Measurements from ENCODE around the gene CREB3.

The CREB3 gene

GRCh38 chr9:35738186-35738585 lies 5.7 kb downstream of the CREB3 start:
- Histone ChIP-seq H2AFZ (ENCODE audit: low read length) (no peak overlapping the region), H3K79me2 (ENCODE audit: low read length) (peaks cover 30% of the 10 kb centered on the region), H3K4me3 (ENCODE audit: low read length) (no peak overlapping the region), H3K9ac (ENCODE audit: low read length) (no peak overlapping the region), H3K9me2 (replicated peaks; ENCODE audit: insufficient read depth, low read length) (no peaks in the 10 kb centered on the region), H3K4me2 (ENCODE audit: low read depth, low read length) (no peak overlapping the region), H3K27me3 (replicated peaks; ENCODE audit: insufficient read depth, low read length) (no peaks in the 10 kb centered on the region), H4K20me1 (ENCODE audit: insufficient read depth, low read length) (no peaks in the 10 kb centered on the region), H3F3A (ENCODE audit: insufficient read depth, low read length) (peaks cover 11% of the 10 kb centered on the region; the same call in 1 of the 2 replicates), H3K9me3 (replicated peaks; ENCODE audit: insufficient read depth, low read length) (no peaks in the 10 kb centered on the region), H3K4me1 (ENCODE audit: low read length) (peaks cover 3% of the 10 kb centered on the region; the same call in 1 of the 2 replicates), H3K36me3 (replicated peaks; ENCODE audit: insufficient read depth, low read length) (0 out of 2 replicates have a peak, but pooled peaks cover 3% of the 10 kb centered on the region), H3K27ac (ENCODE audit: low read length) (no peak overlapping the region)
- TF ChIP-seq, protein P1, sequence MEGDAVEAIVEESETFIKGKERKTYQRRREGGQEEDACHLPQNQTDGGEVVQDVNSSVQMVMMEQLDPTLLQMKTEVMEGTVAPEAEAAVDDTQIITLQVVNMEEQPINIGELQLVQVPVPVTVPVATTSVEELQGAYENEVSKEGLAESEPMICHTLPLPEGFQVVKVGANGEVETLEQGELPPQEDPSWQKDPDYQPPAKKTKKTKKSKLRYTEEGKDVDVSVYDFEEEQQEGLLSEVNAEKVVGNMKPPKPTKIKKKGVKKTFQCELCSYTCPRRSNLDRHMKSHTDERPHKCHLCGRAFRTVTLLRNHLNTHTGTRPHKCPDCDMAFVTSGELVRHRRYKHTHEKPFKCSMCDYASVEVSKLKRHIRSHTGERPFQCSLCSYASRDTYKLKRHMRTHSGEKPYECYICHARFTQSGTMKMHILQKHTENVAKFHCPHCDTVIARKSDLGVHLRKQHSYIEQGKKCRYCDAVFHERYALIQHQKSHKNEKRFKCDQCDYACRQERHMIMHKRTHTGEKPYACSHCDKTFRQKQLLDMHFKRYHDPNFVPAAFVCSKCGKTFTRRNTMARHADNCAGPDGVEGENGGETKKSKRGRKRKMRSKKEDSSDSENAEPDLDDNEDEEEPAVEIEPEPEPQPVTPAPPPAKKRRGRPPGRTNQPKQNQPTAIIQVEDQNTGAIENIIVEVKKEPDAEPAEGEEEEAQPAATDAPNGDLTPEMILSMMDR (IDR thresholded peaks at IDR 0.05; ENCODE audit: low read length) = no peak
- TF ChIP-seq EZH2phosphoT487 (IDR thresholded peaks at IDR 0.05; ENCODE audit: low read length) = no peak
- TF ChIP-seq EZH2 (optimal IDR thresholded peaks at IDR 0.05; ENCODE audit: low read depth, low read length) = no peak
- DNase-seq = no peak

- 0 out of 2 replicates have a peak, but pooled peaks cover 3% of the 10 kb centered on the region for H3K36me3 ChIP-seq (replicated peaks; ENCODE audit: insufficient read depth, low read length)
- H3K4me3 ChIP-seq (ENCODE audit: low read length) = no peak overlapping the region
- no peak overlapping the region for H3K27ac ChIP-seq (ENCODE audit: low read length)
- peaks cover 30% of the 10 kb centered on the region for H3K79me2 ChIP-seq (ENCODE audit: low read length)
- peaks cover 6% of the 10 kb centered on the region; the same call in 1 of the 2 replicates for H3F3A ChIP-seq (ENCODE audit: insufficient read depth, low read length)
- no peaks in the 10 kb centered on the region for H3K4me1 ChIP-seq (ENCODE audit: low read length)
- no peak for TF ChIP-seq EZH2phosphoT487 (IDR thresholded peaks at IDR 0.05; ENCODE audit: low read length)
- DNase-seq = no peak
- no peaks in the 10 kb centered on the region for H3K9me2 ChIP-seq (replicated peaks; ENCODE audit: insufficient read depth, low read length)
- H3K4me2 ChIP-seq (ENCODE audit: low read depth, low read length) = no peak overlapping the region
- H3K9me3 ChIP-seq (replicated peaks; ENCODE audit: insufficient read depth, low read length) = no peaks in the 10 kb centered on the region
- H4K20me1 ChIP-seq (ENCODE audit: insufficient read depth, low read length) = no peaks in the 10 kb centered on the region
- H3K27me3 ChIP-seq (replicated peaks; ENCODE audit: insufficient read depth, low read length) = no peaks in the 10 kb centered on the region
- H2AFZ ChIP-seq (ENCODE audit: low read length) = no peak overlapping the region
- H3K9ac ChIP-seq (ENCODE audit: low read length) = no peak overlapping the region
Observed at GRCh38 chr9:35738924-35739323, 6.5 kb downstream of the CREB3 start.

GRCh38 chr9:35740243-35740642 lies 7.8 kb downstream of the CREB3 start:
- DNase-seq = no peak
- Histone ChIP-seq H3K4me1 (ENCODE audit: low read length) (no peaks in the 10 kb centered on the region), H3K9me3 (replicated peaks; ENCODE audit: insufficient read depth, low read length) (no peaks in the 10 kb centered on the region), H3K79me2 (ENCODE audit: low read length) (peaks cover 29% of the 10 kb centered on the region), H3K4me3 (ENCODE audit: low read length) (no peak overlapping the region), H3K27me3 (replicated peaks; ENCODE audit: insufficient read depth, low read length) (no peaks in the 10 kb centered on the region), H3K4me2 (ENCODE audit: low read depth, low read length) (no peak overlapping the region), H2AFZ (ENCODE audit: low read length) (no peak overlapping the region), H3K9ac (ENCODE audit: low read length) (no peak overlapping the region), H4K20me1 (ENCODE audit: insufficient read depth, low read length) (no peaks in the 10 kb centered on the region), H3K36me3 (replicated peaks; ENCODE audit: insufficient read depth, low read length) (0 out of 2 replicates have a peak, but pooled peaks cover 3% of the 10 kb centered on the region), H3K27ac (ENCODE audit: low read length) (no peak overlapping the region), H3F3A (ENCODE audit: insufficient read depth, low read length) (peaks cover 6% of the 10 kb centered on the region; the same call in 1 of the 2 replicates), H3K9me2 (replicated peaks; ENCODE audit: insufficient read depth, low read length) (no peaks in the 10 kb centered on the region)
- TF ChIP-seq EZH2phosphoT487 (IDR thresholded peaks at IDR 0.05; ENCODE audit: low read length) (no peak), EZH2 (optimal IDR thresholded peaks at IDR 0.05; ENCODE audit: low read depth, low read length) (no peak)
- TF ChIP-seq, protein P1 (IDR thresholded peaks at IDR 0.05; ENCODE audit: low read length) = no peak

DNA sequence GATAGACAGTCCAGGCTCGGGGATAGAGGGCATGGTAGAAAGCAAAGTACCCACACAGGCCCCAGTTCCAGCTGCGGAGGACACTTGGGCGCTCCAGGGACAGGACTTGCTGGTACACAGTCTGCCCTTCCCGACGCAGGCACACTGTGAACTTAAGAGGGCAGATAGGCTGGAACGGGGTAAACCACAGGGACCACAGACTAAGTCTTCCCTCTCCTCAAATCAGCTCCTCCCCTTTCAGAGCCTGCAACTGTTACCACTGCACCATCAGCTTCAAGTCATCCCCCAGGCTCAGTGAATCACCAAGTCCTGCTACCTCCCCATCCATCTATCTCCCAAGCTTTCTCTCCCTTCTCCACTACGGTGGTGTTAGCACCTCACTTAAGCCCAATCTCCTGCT lies 9.3 kb downstream of the CREB3 start:
- 0 out of 2 replicates have a peak, but pooled peaks cover 3% of the 10 kb centered on the region for H3K36me3 ChIP-seq (replicated peaks; ENCODE audit: insufficient read depth, low read length)
- H3K4me1 ChIP-seq (ENCODE audit: low read length) = peaks cover 3% of the 10 kb centered on the region
- H2AFZ ChIP-seq (ENCODE audit: low read length) = no peak overlapping the region
- H3K79me2 ChIP-seq (ENCODE audit: low read length) = peaks cover 42% of the 10 kb centered on the region
- TF ChIP-seq, protein P1 (IDR thresholded peaks at IDR 0.05; ENCODE audit: low read length) = no peak
- TF ChIP-seq EZH2 (optimal IDR thresholded peaks at IDR 0.05; ENCODE audit: low read depth, low read length) = no peak
- H3K27ac ChIP-seq (ENCODE audit: low read length) = no peak overlapping the region
- no peak for DNase-seq
- H4K20me1 ChIP-seq (ENCODE audit: insufficient read depth, low read length) = no peaks in the 10 kb centered on the region
- H3K9me3 ChIP-seq (replicated peaks; ENCODE audit: insufficient read depth, low read length) = no peaks in the 10 kb centered on the region
- no peak overlapping the region for H3K4me3 ChIP-seq (ENCODE audit: low read length)
- H3K4me2 ChIP-seq (ENCODE audit: low read depth, low read length) = no peak overlapping the region
- no peak overlapping the region for H3K9ac ChIP-seq (ENCODE audit: low read length)
- no peaks in the 10 kb centered on the region for H3F3A ChIP-seq (ENCODE audit: insufficient read depth, low read length)
- no peaks in the 10 kb centered on the region for H3K27me3 ChIP-seq (replicated peaks; ENCODE audit: insufficient read depth, low read length)
- no peaks in the 10 kb centered on the region for H3K9me2 ChIP-seq (replicated peaks; ENCODE audit: insufficient read depth, low read length)
